Stimulated activated CD4-positive, alpha-beta T cell treated with anti-CD3 and anti-CD28 coated beads, Interleukin-15, amount 100 ng/mL, for 24 hours (primary cell): Measurements from ENCODE around the gene CMPK1.
"Not testable (repeated sequence)": the region's sequence is repeated elsewhere in the genome, so short reads cannot be mapped to it uniquely, and the experiment has no call there.

Experiments
- DNase-seq: peaks from one replicate; pipeline ENCODE4 v3.0.0-alpha.2; 2020

Gene CMPK1

GRCh38 chr1:47338249-47339077, 4.9 kb downstream of the CMPK1 start:
- DNase-seq = no peak

- DNase-seq = no peak
Measured at GRCh38 chr1:47340227-47340626, 6.6 kb downstream of the CMPK1 start.

DNA sequence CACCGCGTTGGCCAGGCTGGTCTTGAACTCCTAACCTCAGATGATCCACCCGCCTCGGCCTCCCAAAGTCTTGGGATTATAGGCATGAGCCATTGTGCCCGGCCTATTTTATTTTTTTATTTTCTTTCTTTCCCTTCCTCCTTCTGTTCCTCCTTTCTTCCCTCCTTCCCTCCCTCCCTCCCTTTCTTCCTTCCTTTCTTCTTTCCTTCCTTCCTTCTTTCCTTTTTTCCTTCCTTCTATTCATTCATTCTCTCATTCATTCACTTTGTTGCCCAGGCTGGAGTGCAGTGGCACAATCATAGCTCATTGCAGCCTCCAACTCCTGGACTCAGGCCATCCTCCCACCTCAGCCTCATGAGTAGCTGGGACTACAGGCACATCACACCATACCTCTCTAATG, 13.4 kb downstream of the CMPK1 start:
- DNase-seq = not testable (repeated sequence)

- no peak for DNase-seq
Measured at GRCh38 chr1:47347735-47348134, 14.1 kb downstream of the CMPK1 start.

DNA sequence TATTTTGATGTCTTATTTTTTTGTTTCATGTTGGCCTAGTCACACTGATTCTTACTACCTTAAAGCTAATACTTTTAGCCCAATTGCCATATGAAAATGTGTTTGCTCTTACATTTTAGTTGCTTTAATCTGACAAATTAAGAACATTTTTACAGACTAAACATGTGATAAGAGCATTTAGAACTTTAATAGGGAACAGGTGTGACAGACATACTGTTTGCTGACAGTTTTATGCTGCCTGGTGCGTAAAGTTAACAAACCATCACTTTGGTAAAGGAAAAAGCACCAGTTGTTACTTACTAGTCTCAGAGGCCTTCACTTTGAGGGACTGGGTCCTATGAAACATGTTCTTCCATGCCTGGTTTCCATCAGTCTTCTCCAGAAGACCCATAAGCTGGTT, 14.7 kb downstream of the CMPK1 start:
- no peak for DNase-seq

- DNase-seq = no peak
Measured at GRCh38 chr1:47351305-47351704, 17.7 kb downstream of the CMPK1 start.

DNA sequence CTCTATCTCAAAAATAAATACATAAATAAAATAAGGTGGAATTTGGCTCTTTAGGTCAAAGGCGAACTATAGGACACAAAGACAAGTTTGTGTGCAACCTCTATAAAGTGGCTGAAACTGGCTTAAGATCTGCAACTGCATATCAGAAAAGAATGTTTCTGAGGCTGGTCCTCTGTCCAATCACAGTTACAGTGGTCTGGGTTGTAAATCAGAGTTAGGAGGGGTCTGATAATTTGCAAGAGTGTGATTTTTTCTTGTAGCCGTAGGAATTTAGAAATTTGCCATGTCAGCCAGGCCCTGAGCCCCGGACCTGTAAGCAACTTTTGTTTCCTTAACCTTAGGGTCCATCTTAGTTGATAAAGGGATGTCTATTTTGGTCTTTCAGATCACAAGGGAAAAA, 27.8 kb downstream of the CMPK1 start:
- DNase-seq = no peak

- no peak for DNase-seq
Measured at GRCh38 chr1:47362828-47363227, 29.2 kb downstream of the CMPK1 start.

DNA sequence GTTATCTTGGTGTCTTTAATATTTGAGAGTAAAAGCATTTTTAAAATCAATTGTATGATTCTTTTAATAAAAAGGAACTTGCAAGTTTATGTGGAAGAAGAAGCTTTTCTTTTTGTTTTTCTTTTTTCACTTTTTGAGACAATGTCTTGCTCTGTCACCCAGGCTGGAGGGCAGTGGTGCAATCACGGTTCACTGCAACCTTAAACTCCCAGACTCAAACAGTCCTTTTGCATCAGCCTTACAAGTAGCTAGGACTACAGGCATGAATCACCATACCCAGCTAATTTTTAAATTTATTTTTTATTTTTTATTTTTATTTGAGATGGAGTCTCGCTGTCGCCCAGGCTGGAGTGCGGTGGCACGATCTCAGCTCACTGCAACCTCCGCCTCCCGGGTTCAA, 34.1 kb downstream of the CMPK1 start:
- DNase-seq = no peak

DNA sequence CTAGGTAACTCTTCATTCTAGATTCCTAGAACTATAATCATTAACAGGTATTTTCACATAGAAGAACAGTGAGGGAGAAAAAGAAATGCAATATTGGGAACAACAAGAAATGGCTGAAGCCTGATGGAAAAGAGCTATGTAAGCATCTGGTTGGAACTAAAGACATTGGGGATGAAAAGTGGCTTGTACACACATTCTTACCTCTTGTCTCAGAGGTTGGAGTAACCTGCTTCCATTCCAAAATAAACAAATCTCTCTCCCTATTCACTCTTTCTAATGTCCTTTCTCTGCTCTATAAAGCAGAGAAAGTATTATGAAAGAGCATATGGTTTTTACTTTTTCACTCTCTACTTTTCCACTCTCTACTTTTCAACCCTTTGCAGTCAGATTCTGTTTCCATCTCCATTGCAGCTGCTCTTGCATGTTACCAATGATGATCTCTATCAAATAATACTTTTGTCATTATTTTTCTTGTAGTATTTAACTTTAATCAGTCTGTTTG, 37.5 kb downstream of the CMPK1 start:
- no peak for DNase-seq

DNA sequence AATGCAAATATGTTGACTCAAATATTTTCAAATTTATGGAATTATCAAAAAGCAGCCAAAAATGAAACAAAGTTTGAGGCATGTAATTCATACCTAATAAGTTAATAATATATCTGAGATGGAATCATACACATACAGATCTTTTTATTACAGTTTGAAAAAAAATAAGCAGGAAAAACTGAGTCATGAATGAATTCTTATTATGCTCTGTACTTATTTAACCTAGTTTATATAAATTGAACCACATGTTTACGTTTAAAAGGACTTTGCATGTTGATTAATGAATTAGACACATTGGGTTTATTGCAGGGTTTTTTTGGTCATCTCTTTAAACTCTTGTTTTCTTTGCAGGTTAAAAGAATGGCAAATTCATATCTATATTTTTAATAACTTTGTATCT, 40.9 kb downstream of the CMPK1 start:
- no peak for DNase-seq

GRCh38 chr1:47378147-47378546, 44.6 kb downstream of the CMPK1 start:
- DNase-seq = no peak

GRCh38 chr1:47380699-47381098, 47.1 kb downstream of the CMPK1 start:
- no peak for DNase-seq

GRCh38 chr1:47382399-47382983, 48.9 kb downstream of the CMPK1 start:
- no peak for DNase-seq

DNA sequence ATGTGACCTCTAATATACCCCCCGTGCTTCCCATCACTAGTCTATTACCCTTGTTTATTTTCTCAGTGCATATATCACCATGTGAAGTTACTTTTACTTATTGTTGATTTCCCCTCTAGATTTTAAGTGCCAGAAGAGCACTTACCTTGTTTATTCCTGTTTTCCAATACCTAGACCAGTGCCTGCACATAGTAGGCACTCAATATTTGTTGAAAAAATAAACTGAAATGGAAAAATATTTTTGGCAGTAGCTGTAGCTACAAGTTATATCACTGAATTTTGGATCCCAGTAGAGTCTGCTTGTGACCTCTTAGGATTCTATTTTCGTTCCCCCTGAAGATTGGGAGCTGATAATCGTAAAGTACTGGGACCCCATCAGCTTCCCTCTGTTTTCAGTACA, 50.5 kb downstream of the CMPK1 start:
- no peak for DNase-seq

DNA sequence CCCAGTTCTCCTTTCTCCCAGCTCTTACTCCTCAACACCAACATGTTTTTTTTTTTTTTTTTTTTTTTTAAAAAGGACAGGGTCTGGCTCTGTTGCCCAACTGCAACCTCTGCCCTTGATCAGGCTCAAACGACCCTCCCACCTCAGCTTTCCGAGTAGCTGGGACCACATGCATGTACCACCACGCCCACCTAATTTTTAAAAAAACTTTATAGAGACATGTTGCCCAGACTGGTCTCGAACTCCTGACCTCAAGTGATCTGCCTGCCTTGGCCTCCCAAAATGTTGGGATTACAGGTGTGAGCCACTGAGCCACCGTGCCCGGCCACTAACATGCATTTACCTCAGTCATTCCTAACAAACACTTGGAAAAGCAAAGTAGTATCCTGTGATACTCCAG, 51.4 kb downstream of the CMPK1 start:
- DNase-seq = no peak

- DNase-seq = no peak
Measured at GRCh38 chr1:47386268-47386667, 52.7 kb downstream of the CMPK1 start.

DNA sequence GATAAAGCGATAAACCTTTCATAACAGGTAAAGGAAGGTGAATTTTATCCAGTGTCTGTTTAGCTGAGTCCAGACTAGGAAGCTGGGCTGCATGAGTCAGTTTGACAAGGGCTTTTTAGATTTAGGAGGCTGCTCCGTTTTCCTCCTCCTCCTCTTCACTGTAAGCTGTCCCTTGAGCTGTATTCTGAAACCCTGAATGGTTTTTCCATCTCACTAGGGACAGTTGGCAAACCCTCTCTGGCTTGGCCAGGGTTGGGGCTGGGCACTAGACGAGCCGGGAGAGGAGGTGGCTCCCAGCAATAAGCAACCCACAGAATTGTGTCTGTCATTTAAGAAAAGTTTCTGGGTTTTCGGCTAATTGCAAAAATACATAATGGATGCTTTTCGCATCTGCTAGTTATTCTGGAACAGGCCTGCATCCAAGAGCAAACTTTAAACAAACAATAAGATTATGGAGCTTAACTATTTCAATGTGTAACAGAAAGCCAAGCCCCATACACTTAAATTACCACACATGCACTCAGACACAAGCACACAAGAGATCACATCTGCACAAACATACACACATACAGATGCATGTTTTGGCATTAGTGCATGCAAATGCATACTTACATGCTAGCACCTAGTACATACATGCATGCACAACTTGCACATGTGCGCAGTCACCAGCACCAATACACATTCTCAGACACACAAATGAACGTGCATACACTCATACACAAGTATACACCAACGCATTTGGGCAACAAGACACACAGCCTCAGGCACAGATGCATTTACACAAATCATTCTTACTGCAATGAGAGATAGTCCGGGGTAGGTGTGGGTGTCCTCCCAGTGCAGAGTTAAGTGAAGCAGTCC, 54.7 kb downstream of the CMPK1 start:
- no peak for DNase-seq

- DNase-seq = peak; percentile 64
Measured at GRCh38 chr1:47388891-47389238, 55.3 kb downstream of the CMPK1 start.

DNA sequence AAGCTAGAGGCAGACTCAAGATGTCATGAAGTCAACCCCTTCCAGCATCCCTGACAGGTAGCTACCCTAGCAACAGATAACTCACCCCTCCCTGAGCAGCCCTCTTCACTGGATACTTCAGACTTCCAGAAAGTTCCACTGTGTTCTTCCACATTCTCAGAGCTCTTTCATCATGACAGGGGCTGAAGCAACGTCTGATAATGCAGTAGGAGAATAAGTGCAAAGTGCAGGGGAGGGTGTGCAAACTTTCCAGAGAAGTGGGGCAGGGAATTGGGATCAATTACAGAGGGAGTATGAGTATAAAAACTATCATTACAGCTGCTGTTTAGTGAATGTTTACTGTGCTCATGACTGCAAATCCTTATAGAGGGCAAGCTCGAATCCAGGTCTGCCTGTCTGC, 56.1 kb downstream of the CMPK1 start:
- DNase-seq = no peak

GRCh38 chr1:47390843-47391242, 57.3 kb downstream of the CMPK1 start:
- no peak for DNase-seq

DNA sequence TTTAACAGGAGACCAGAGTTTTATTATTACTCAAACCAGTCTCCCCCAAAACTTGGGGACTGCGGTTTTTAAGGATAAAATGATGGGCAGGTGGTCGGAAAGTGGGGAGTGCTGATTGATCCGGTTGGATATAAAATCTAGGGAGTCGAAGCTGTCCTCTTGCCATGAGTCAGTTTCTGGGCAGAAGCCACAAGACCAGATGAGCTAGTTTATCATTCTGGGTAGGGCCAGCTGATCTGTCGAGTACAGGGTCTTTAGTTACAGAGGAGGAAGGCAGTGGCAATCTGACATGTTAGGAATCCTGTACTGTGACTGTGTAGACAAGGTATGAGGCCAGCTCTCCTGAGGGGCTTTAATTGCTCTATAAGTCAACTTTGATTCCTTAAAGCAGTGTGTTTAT, 59.6 kb downstream of the CMPK1 start:
- DNase-seq = no peak

GRCh38 chr1:47395433-47395832, 61.8 kb downstream of the CMPK1 start:
- no peak for DNase-seq
